ENCODE results near the gene COX19.

The COX19 gene

DNA sequence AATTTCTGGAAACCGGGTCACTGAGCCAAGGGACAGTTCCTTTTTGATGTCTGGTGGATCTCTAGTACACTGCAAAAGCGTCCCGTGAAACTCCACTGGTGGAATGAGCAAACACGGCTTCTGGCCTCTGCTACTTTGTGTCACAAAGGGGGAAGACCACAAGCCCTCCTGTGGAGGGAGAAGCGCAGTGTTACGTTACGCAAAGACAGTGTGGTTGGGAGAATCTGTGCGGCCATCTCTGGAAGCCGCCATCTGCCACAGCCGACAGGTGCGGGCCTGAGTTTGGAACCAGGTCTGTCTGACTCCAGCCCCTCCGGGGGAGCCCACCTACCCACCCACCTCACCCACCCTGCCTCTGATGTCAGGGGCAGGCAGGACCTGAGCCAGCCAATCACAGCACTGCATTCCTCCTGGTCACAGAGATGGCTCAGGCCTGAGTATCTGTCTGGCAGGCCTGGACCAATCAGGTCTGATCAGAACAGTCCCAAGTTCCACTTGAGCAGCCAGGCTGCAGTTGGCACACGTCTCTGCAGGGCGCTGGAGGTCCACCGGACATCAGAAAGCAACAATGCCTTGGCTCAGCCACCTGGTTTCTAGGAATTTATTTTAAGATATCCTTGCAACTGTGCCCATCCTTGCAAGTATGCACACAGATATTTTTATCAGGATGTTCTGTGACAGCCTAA, 4.7 kb upstream of the COX19 start:
- in situ Hi-C loops (cut with HindIII; ENCODE audit: low sequenced_read_pairs), result loop anchor here (25.0 kb wide), 1 partner anchor 182 kb away; the partner anchor contains the start of gene ZFAND2A
- H3K4me3 ChIP-seq (ENCODE audit: low read depth, low read length), result no peak overlapping the region
- TF ChIP-seq, protein P1, sequence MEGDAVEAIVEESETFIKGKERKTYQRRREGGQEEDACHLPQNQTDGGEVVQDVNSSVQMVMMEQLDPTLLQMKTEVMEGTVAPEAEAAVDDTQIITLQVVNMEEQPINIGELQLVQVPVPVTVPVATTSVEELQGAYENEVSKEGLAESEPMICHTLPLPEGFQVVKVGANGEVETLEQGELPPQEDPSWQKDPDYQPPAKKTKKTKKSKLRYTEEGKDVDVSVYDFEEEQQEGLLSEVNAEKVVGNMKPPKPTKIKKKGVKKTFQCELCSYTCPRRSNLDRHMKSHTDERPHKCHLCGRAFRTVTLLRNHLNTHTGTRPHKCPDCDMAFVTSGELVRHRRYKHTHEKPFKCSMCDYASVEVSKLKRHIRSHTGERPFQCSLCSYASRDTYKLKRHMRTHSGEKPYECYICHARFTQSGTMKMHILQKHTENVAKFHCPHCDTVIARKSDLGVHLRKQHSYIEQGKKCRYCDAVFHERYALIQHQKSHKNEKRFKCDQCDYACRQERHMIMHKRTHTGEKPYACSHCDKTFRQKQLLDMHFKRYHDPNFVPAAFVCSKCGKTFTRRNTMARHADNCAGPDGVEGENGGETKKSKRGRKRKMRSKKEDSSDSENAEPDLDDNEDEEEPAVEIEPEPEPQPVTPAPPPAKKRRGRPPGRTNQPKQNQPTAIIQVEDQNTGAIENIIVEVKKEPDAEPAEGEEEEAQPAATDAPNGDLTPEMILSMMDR (IDR thresholded peaks at IDR 0.05; ENCODE audit: low read depth, low read length, missing control alignments), result no peak
- no peak for DNase-seq (ENCODE audit: low read depth)

DNA sequence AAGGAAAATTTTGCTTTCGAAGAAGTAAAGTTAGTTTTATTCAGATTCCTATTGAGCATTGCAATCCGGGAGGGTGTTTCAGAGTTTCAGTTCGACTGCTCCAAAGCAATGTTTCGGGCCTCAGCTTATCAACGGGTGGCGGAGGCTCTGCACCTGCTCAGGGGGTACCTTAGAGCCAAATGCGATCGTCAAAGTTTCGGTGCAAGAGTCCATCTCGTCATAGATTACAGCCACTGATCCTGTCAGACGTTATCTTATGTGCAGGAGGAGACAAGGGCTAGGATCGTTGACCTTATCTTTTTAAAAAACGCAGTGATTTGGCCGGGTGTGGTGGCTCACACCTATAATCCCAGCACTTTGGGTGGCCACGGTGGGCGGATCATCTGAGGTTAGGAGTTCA, 3.8 kb upstream of the COX19 start:
- TF ChIP-seq, protein P1 (IDR thresholded peaks at IDR 0.05; ENCODE audit: low read depth, low read length, missing control alignments), result no peak
- in situ Hi-C loops (cut with HindIII; ENCODE audit: low sequenced_read_pairs), result loop anchor here (25.0 kb wide), 1 partner anchor 183 kb away; the partner anchor contains the start of gene ZFAND2A

DNA sequence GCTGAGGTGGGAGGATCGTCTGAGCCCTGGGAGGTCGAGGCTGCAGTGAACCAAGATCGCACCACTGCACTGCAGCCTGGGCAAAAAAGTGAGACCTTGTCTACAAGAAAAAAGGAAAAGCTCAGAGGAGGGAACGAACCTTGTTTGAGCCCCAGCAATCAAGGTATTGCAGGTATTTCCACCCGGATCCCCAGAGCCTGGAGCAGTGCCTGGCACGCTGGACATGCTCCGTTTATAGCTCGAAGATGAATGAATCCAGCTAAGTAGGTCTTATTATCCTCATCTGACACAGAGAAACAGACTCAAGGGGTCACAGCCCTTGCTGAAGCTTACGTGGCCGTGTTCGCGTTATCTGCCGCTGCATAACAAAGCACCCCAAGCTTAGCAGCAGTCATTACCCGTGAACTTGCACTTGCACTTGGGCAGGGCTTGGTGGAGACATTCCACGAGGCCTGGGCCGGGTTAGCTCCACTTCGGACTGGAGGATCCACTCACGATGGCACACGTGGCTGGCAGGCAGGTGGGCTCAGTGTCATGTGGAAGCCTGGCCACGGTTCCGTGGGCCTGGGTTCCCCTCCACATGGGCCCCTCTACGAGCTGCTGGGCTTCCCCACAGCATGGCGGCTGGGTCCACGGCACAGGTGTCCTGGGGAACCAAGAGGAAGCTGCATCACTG, 3.2 kb upstream of the COX19 start:
- in situ Hi-C loops (cut with HindIII; ENCODE audit: low sequenced_read_pairs), result loop anchor here (25.0 kb wide), 1 partner anchor 184 kb away; the partner anchor contains the start of gene ZFAND2A
- no peak overlapping the region for H3K4me3 ChIP-seq (ENCODE audit: low read depth, low read length)
- DNase-seq (ENCODE audit: low read depth), result no peak
- TF ChIP-seq, protein P1 (IDR thresholded peaks at IDR 0.05; ENCODE audit: low read depth, low read length, missing control alignments), result no peak

More for the DNA sequence above, 3.8 kb upstream of the COX19 start:
- no peak overlapping the region for H3K4me3 ChIP-seq (ENCODE audit: low read depth, low read length)
- no peak for DNase-seq (ENCODE audit: low read depth)

DNA sequence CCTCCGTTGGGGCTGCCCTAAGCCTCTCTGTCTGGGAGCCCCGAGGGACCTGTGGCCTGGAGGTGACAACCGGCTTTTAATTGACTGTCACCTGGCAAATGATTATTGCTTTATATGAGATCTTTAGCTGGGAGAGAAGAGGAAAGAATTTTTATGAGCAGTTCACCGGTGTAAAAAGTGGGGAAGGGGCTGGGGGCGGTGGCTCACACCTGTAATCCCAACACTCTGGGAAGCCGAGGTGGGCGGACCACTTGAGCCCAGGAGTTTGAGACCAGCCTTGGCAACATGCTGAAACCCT, 2.6 kb upstream of the COX19 start:
- DNase-seq (ENCODE audit: low read depth), result no peak
- TF ChIP-seq, protein P1 (IDR thresholded peaks at IDR 0.05; ENCODE audit: low read depth, low read length, missing control alignments), result no peak
- in situ Hi-C loops (cut with HindIII; ENCODE audit: low sequenced_read_pairs), result loop anchor here (25.0 kb wide), 1 partner anchor 184 kb away; the partner anchor contains the start of gene ZFAND2A
- no peak overlapping the region for H3K4me3 ChIP-seq (ENCODE audit: low read depth, low read length)

DNA sequence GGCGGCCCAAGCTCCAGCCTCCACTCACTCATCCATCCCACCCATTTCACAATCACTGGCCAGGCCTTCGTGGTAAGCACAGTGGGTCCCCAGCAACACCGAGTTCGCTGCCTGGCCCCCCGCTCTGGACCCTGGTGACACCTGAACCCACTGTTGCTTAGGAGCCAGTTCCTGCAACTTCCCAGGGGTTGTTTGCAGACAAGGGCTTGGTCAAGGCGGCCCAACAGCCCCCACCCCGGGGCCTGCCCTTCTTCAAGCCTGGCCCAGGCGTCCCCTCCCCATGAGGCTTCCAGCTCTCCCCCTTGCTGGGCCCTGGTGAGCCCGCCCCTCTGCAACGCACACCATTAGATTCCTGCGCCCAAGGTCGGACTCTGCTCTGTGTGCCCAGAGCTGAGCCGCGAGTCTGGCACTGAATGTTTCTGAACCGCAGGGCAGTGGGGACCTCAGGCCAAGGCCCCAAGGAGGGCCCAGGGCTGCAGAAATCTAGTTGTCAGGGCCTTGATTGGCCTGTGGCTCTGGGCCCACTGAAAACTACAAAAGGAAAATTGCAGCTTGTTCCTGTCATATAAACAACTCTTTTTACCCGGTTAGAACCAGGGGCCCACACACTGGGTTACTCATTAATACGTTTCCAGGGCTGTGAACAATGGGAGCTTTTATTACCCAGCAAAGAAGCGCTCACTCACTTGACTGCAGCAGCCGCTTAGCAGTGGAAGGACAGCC, 2.1 kb upstream of the COX19 start:
- H3K4me3 ChIP-seq (ENCODE audit: low read depth, low read length), result no peak overlapping the region
- DNase-seq (ENCODE audit: low read depth), result no peak
- in situ Hi-C loops (cut with HindIII; ENCODE audit: low sequenced_read_pairs), result loop anchor here (25.0 kb wide), 1 partner anchor 185 kb away; the partner anchor contains the start of gene ZFAND2A
- TF ChIP-seq, protein P1 (IDR thresholded peaks at IDR 0.05; ENCODE audit: low read depth, low read length, missing control alignments), result no peak

DNA sequence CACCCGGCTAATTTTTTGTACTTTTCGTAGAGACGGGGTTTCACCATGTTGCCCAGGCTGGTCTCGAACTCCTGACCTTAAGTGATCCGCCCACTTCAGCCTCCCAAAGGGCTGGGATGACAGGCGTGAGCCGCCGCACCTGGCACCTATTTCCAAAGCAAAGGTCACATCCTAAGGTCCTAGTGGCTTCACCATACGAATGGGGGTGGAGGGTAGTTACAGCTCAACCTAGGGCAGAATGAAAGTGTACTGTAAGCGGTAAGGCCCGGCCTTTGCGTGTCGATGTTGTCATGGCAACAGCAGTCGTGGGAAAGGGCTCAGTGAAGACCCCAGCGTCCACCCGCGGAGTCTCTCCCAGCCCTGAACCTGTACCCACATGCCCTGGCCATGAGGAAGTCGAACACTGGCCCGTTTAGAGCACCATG, 1.6 kb upstream of the COX19 start:
- TF ChIP-seq, protein P1 (IDR thresholded peaks at IDR 0.05; ENCODE audit: low read depth, low read length, missing control alignments), result no peak
- H3K4me3 ChIP-seq (ENCODE audit: low read depth, low read length), result no peak overlapping the region
- DNase-seq (ENCODE audit: low read depth), result no peak
- in situ Hi-C loops (cut with HindIII; ENCODE audit: low sequenced_read_pairs), result loop anchor here (25.0 kb wide), 1 partner anchor 185 kb away; the partner anchor contains the start of gene ZFAND2A
